Stomach (tissue), 9 donors: Measurements from ENCODE around the gene DGCR8. TPM values are rescaled to one million over a fixed set of nuclear protein-coding genes. Genes with fewer than 3 reads are reported as not detected.

Experiments used
- DNase-seq, 2 donors: peaks; one replicate each; pipeline versions ENCODE4 v3.0.0 to v3.0.0-alpha.2; 2013 to 2019
- H3K27ac ChIP-seq, 5 donors: fragments of 200-600 bp in 4 of 5; sonication (generic) in 4 of 5; one replicate each; pipeline ENCODE4 v1.5.1; 2013 to 2019; ENCODE audit warnings: mild to moderate bottlenecking in 1 of 5, moderate library complexity in 1 of 5
- H3K27me3 ChIP-seq, 3 donors: fragments of 200-600 bp; sonication (generic); one replicate each; pipeline ENCODE4 v1.5.1; 2017 to 2019; ENCODE audit warnings: mixed run types in 1 of 3
- H3K36me3 ChIP-seq, 4 donors: fragments of 200-600 bp; sonication (generic); 1 replicate in 3 of 4; 2 replicates in 1 of 4; pipeline ENCODE4 v1.5.1; 2016 to 2019
- H3K4me1 ChIP-seq, 4 donors: fragments of 200-600 bp; sonication (generic); one replicate each; pipeline ENCODE4 v1.5.1; 2016 to 2019
- H3K4me3 ChIP-seq, 4 donors: fragments of 200-600 bp; sonication (generic) in 3 of 4; one replicate each; pipeline ENCODE4 v1.5.1; 2016 to 2019; ENCODE audit warnings: mild to moderate bottlenecking in 1 of 4
- H3K9me3 ChIP-seq, 4 donors: fragments of 200-600 bp; sonication (generic); one replicate each; pipeline ENCODE4 v1.5.1; 2016 to 2019
- CTCF ChIP-seq, 7 experiments: fragments of 450-650 bp in 4 of 7; fragments of 200-600 bp in 3 of 7; sonication (generic) in 3 of 7; IDR thresholded peaks; one replicate each; pipeline ENCODE4 v1.5.1; 2016 to 2019; ENCODE audit warnings: antibody characterized with exemption in 7 of 7, control low read depth in 2 of 7, mild to moderate bottlenecking in 1 of 7
- EP300 ChIP-seq: sonication (generic); formaldehyde crosslinking; IDR thresholded peaks from one replicate; pipeline ENCODE4 v1.6.1; 2017; ENCODE audit warnings: antibody characterized with exemption
- POLR2A ChIP-seq, 4 donors: fragments of 450-650 bp; IDR thresholded peaks; one replicate each; pipeline ENCODE4 v1.6.1; 2016; ENCODE audit warnings: antibody characterized with exemption in 4 of 4, control low read depth in 2 of 4, mild to moderate bottlenecking in 1 of 4, moderate library complexity in 1 of 4
- POLR2AphosphoS5 ChIP-seq, 3 donors: sonication (generic); formaldehyde crosslinking; IDR thresholded peaks; one replicate each; pipeline ENCODE4 v1.6.1; 2016; ENCODE audit warnings: antibody characterized with exemption in 3 of 3
- WGBS, 5 donors: extraction: QIAGEN DNeasy Blood & Tissue Kit in 3 of 5; methylation state at CpG; one replicate each; pipeline versions ENCODE4 v1.1.5 to v1.1.7; 2013 to 2018; 5-methylcytosine and 5-hydroxymethylcytosine counted together
- intact Hi-C: fragments of 100-400 bp; cut with DNase I; formaldehyde crosslinking; loops from one replicate; pipeline ENCODE4 v1.15.1; 2023; ENCODE audit warnings: low total_unique reads
- polyA plus RNA-seq, 3 donors: library from polyadenylated mRNA; stranded (reverse); fragments of 200-250 nt; gene quantifications; one replicate each; pipeline ENCODE4 v1.2.3, GENCODE V29; 2013
- total RNA-seq, 5 donors: library from RNA; depleted of rRNA; stranded (reverse); fragments of >200 nt; gene quantifications; one replicate each; pipeline versions ENCODE4 v1.1.0 to v1.2.3, GENCODE V29; 2014 to 2016
- donor health status: healthy with polysubstance abuse.
- donor health status: Bipolar disorder and iron deficiency.
- donor health status: healthy.

Gene DGCR8
- total and polyA plus RNA-seq, 8 donors = 7.8 to 55.4 (median 30.6) TPM

- H3K4me1 ChIP-seq = peaks cover 45 to 70% (median 66%) of the 10 kb centered on the region in 4 donors
- H3K27me3 ChIP-seq = no peaks in the 10 kb centered on the region
- TF ChIP-seq POLR2AphosphoS5 (IDR thresholded peaks at IDR 0.05) (no peak), CTCF (IDR thresholded peaks at IDR 0.05) (no peak), EP300 (no peak), POLR2A (IDR thresholded peaks at IDR 0.05) (no peak)
- no peaks in the 10 kb centered on the region for H3K9me3 ChIP-seq
- 77 to 87% (median 86%) methylated on average over 20 to 25 of the region's 25 CpGs for WGBS, 5 donors
- H3K27ac ChIP-seq = no peak overlapping the region
- no peak overlapping the region for H3K4me3 ChIP-seq
- H3K36me3 ChIP-seq = peaks cover 7 to 21% (median 18%) of the 10 kb centered on the region in 4 donors
- intact Hi-C loops = no loop called here
- no peak for DNase-seq
These were observed 56.0 kb downstream of the DGCR8 start for GRCh38 chr22:20135806-20136602.

GRCh38 chr22:20136603-20136873, 56.5 kb downstream of the DGCR8 start:
- Histone ChIP-seq H3K4me1 (peaks cover 45 to 68% (median 65%) of the 10 kb centered on the region in 4 donors), H3K27ac (no peak overlapping the region), H3K36me3 (peaks cover 7 to 26% (median 23%) of the 10 kb centered on the region in 4 donors), H3K9me3 (no peaks in the 10 kb centered on the region), H3K4me3 (no peak overlapping the region), H3K27me3 (no peaks in the 10 kb centered on the region)
- DNase-seq = no peak
- WGBS, 5 donors = 96 to 100% (median 97%) methylated on average over 5 of the region's 5 CpGs
- intact Hi-C loops = no loop called here
- no peak for TF ChIP-seq POLR2A (IDR thresholded peaks at IDR 0.05)
- no peak for TF ChIP-seq POLR2AphosphoS5 (IDR thresholded peaks at IDR 0.05)
- TF ChIP-seq CTCF (IDR thresholded peaks at IDR 0.05) = no peak
- no peak for TF ChIP-seq EP300

DNA sequence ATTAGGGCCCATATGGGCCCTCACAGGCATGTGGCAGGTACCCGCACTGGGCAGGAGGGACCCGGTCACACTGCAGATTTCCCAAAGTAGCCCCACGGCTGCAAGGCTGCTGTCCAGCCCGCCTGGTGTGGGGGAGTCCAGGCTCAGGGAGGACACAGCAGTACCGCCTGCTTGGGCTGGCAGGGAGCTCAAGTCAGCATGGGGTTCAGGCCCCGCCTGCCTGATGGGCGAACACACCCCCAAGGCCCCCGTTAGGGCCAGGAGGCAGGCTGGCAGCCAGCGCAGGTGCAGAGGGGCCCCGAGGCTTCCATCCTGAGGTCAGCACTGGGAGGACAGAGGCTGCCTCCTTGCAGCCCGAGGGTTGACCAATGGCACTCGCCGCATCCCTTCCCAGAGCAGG, 57.1 kb downstream of the DGCR8 start:
- intact Hi-C loops = no loop called here
- Histone ChIP-seq H3K27ac (peak overlapping the region in 1 of 5 donors; percentile 50), H3K27me3 (no peaks in the 10 kb centered on the region), H3K4me3 (no peak overlapping the region), H3K4me1 (peaks cover 45 to 67% (median 65%) of the 10 kb centered on the region in 4 donors), H3K9me3 (no peaks in the 10 kb centered on the region), H3K36me3 (peaks cover 7 to 32% (median 28%) of the 10 kb centered on the region in 4 donors)
- no peak for DNase-seq
- TF ChIP-seq EP300 = no peak
- TF ChIP-seq POLR2A (IDR thresholded peaks at IDR 0.05) = no peak
- TF ChIP-seq CTCF (IDR thresholded peaks at IDR 0.05) = no peak
- TF ChIP-seq POLR2AphosphoS5 (IDR thresholded peaks at IDR 0.05) = no peak
- 70 to 84% (median 79%) methylated on average over 8 to 13 of the region's 13 CpGs for WGBS, 5 donors

GRCh38 chr22:20137671-20138416, 57.8 kb downstream of the DGCR8 start:
- Histone ChIP-seq H3K4me1 (peaks cover 40 to 60% (median 58%) of the 10 kb centered on the region in 4 donors), H3K27ac (peak overlapping the region in 2 of 5 donors; percentile 5 to 50), H3K27me3 (no peaks in the 10 kb centered on the region), H3K9me3 (no peaks in the 10 kb centered on the region), H3K4me3 (no peak overlapping the region), H3K36me3 (peaks cover 7 to 39% (median 34%) of the 10 kb centered on the region in 4 donors)
- TF ChIP-seq POLR2A (IDR thresholded peaks at IDR 0.05) = no peak
- no peak for TF ChIP-seq EP300
- no peak for TF ChIP-seq CTCF (IDR thresholded peaks at IDR 0.05)
- TF ChIP-seq POLR2AphosphoS5 (IDR thresholded peaks at IDR 0.05) = no peak
- no peak for DNase-seq
- 38 to 54% (median 42%) methylated on average over 21 to 26 of the region's 26 CpGs for WGBS, 5 donors
- intact Hi-C loops = no loop called here
